Measurements from ENCODE around the gene FHIT. TPM values are rescaled to one million over a fixed set of nuclear protein-coding genes. Genes with fewer than 3 reads are reported as not detected.

The FHIT gene
- total and polyA plus RNA-seq, 10 of the 15 experiments (the other 5 are each of a cell fraction or from before 2014, with no cell fraction given) = 4.2 to 14.9 (median 9.4) TPM

- peak in 1 of 2 experiments; percentile 60; a peak in 2 of 4 replicates for TF ChIP-seq EP300 (IDR thresholded peaks at IDR 0.05; ENCODE audit: borderline replicate concordance in 1 of 2, control insufficient read depth in 1 of 2, low read depth in 2 of 2, low read length in 2 of 2)
- no peak for TF ChIP-seq ZZZ3 (IDR thresholded peaks at IDR 0.05; ENCODE audit: control insufficient read depth, insufficient read length, low read depth)
Observed at GRCh38 chr3:60536420-60536819, 714.8 kb downstream of the FHIT start (continued).

- 89% methylated on average over 5 of the region's 5 CpGs for WGBS (ENCODE audit: insufficient coverage, insufficient replicate concordance, low lambda C conversion rate, missing lambda C conversion rate)
- no peak overlapping the region for H2AFZ ChIP-seq (ENCODE audit: control insufficient read depth, low read depth, low read length)
- CTCF ChIA-PET = no interaction called here
Observed at GRCh38 chr3:60531759-60532158, 719.5 kb downstream of the FHIT start.

More at GRCh38 chr3:60531759-60532158, 719.5 kb downstream of the FHIT start:
- SMC1A ChIA-PET (ENCODE audit: uncharacterized antibody, unreplicated experiment) = no interaction called here
- RAD21 ChIA-PET (ENCODE audit: unreplicated experiment) = no interaction called here
- no peak overlapping the region for H3K27ac ChIP-seq (ENCODE audit: control insufficient read depth, insufficient read depth)
- H3K79me2 ChIP-seq (ENCODE audit: control insufficient read depth, insufficient read depth, low read length) = no peaks in the 10 kb centered on the region
- in situ Hi-C loops (cut with MboI) (no loop called here), intact Hi-C loops (cut with micrococcal nuclease; ENCODE audit: unreplicated experiment) (no loop called here)
- POLR2A ChIA-PET = no interaction called here
- H3K4me3 ChIP-seq = no peak overlapping the region
- H3K36me3 ChIP-seq (ENCODE audit: control insufficient read depth in 2 of 2, insufficient read depth in 2 of 2, low read length in 1 of 2) = no peaks in the 10 kb centered on the region
- no peaks in the 10 kb centered on the region for H3K27me3 ChIP-seq (replicated peaks in 1 of 2; ENCODE audit: control insufficient read depth in 2 of 2, insufficient read depth in 2 of 2, low read length in 1 of 2)
- TF ChIP-seq POLR2AphosphoS5 (IDR thresholded peaks at IDR 0.05; ENCODE audit: low read length) (no peak), ZBED1 (IDR thresholded peaks at IDR 0.05; ENCODE audit: borderline replicate concordance) (no peak), NRF1 (conservative IDR thresholded peaks at IDR 0.05; ENCODE audit: low read depth, low read length) (no peak), SREBF2 (IDR thresholded peaks at IDR 0.05; ENCODE audit: low read length) (no peak), ZBTB33 (IDR thresholded peaks at IDR 0.05) (no peak), RBBP5 (conservative IDR thresholded peaks at IDR 0.05) (no peak), ZNF687 (IDR thresholded peaks at IDR 0.05) (no peak), YBX1 (IDR thresholded peaks at IDR 0.05) (no peak), CBX3 (IDR thresholded peaks at IDR 0.05; ENCODE audit: borderline replicate concordance, low read depth) (no peak), KDM1A (IDR thresholded peaks at IDR 0.05; ENCODE audit: borderline replicate concordance) (no peak), NFXL1 (IDR thresholded peaks at IDR 0.05; ENCODE audit: borderline replicate concordance) (no peak), PML (IDR thresholded peaks at IDR 0.05; ENCODE audit: low read length) (no peak), ATF3 (IDR thresholded peaks at IDR 0.05; ENCODE audit: borderline replicate concordance, extremely low read depth, low read depth, low read length) (no peak), SIX5 (IDR thresholded peaks at IDR 0.05; ENCODE audit: low read depth, low read length, severe bottlenecking) (no peak), ZNF24 (IDR thresholded peaks at IDR 0.05) (no peak), RAD51 (IDR thresholded peaks at IDR 0.05) (no peak), GATAD2B (conservative IDR thresholded peaks at IDR 0.05; ENCODE audit: low read depth) (no peak)
- H4K20me1 ChIP-seq (ENCODE audit: control insufficient read depth, insufficient read depth) = no peaks in the 10 kb centered on the region
- no peak overlapping the region for H3K4me2 ChIP-seq (ENCODE audit: control insufficient read depth, insufficient read depth)
- no peaks in the 10 kb centered on the region for H3K9me3 ChIP-seq (replicated peaks; ENCODE audit: control insufficient read depth, insufficient read depth, low read length)
- DNase-seq (ENCODE audit: low read depth, low spot score) (no peak), ATAC-seq (no peak), FAIRE-seq (no peak)
- H3K9ac ChIP-seq (ENCODE audit: control insufficient read depth, insufficient read depth, low read length) = no peak overlapping the region
- H3K4me1 ChIP-seq (ENCODE audit: control insufficient read depth, insufficient read depth, low read length) = no peaks in the 10 kb centered on the region
- BruUV-seq (replicated peaks) = no TSS peak
